Measurements from ENCODE around the gene SMAD3.
"Not testable (repeated sequence)": the region's sequence is repeated elsewhere in the genome, so short reads cannot be mapped to it uniquely, and the experiment has no call there.

The SMAD3 gene

DNA sequence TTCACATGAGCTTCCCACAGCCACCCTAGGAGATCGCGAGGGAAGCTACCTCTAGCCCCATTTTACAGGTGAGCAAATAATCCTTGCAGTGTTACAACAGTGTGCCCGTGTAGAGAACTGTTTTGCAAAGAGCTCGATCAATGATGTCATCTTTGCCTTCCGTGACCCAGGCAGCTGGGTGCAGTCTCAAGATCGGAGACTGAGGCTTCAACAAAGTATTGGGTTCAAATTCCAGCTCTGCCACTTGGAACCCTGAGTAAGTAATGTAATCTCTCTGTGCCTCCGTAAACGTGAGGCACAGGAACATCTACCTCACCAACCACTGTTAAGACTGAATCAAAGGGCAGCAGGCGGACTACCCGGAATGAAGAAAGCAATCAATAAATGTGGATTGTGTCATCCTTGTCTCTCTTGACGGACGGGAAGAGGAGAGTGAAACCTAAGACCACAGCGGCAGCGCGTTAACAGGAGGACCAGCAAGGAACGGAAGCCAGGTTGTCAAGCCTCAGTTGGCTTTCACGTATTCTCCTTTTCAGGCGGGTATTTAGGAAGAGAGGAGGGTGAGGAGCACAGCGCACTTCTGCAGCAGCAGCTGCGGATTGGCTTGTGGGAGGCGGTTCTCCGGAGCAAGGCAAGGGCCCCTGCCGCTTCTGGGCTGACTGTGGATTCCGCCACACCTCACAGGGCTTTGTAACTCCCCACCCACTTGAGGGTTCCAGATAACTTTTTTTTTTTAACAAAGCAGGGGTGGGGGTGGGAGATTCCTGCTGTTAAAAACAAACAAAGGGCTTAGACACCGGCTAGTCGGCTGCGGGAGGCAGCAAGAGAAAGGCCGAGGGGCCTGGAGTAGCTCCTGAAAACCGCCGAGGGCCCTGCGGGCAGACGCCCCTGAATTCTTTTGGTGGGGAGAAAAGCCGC, 1.5 kb upstream of the SMAD3 start:
- DNase-seq (ENCODE audit: insufficient read length, low spot score) (no peak), FAIRE-seq (no peak)
- no peak for TF ChIP-seq POLR2A (IDR thresholded peaks at IDR 0.05; ENCODE audit: low read depth, low read length)

DNA sequence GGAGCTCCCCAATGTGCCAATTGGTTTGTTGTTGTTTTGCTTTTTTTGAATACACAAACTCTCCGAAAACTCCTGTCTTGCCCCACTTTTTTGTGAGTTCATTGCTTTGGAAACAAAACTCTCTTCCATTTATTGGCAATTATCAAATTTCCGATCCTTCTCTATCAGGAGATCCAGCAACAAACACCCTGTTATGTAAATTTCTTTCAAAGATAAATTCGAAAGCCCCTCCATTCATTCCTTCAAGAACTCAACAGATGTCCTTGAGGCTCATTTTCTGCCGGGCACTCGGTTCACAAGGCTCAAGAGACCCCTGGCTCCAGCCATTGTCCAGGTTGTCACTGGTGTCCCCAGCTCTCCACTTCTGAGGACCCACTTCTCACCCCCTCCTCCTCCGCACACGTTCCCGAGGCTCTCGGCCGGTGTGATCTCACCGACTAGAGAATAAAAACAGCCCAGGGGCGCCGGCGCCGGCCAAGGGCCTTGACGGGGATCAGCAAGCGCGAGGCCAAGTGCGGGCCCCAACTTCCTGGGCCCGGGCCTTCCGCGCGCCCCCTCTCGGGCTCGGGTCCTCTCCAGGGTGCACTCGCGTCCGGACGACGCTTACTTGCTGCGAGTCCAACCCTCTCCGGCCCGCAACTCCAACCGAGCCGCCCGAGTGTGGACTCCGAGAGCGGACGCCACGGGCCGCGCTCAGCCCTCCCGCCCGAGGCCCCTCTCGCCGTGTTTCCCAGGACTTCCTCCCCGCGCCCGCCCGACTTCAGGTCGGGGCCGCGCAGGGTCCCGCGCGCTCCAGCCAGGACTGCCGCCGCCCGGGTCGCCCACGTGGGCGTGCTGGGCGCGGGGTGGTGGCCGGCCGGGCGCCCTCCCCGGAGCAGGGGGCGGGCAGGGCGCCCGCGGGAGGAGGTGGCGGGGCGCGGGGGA, 533 bp upstream of the SMAD3 start:
- DNase-seq (ENCODE audit: insufficient read length, low spot score) (no peak), FAIRE-seq (no peak)
- no peak for TF ChIP-seq POLR2A (IDR thresholded peaks at IDR 0.05; ENCODE audit: low read depth, low read length)

DNA sequence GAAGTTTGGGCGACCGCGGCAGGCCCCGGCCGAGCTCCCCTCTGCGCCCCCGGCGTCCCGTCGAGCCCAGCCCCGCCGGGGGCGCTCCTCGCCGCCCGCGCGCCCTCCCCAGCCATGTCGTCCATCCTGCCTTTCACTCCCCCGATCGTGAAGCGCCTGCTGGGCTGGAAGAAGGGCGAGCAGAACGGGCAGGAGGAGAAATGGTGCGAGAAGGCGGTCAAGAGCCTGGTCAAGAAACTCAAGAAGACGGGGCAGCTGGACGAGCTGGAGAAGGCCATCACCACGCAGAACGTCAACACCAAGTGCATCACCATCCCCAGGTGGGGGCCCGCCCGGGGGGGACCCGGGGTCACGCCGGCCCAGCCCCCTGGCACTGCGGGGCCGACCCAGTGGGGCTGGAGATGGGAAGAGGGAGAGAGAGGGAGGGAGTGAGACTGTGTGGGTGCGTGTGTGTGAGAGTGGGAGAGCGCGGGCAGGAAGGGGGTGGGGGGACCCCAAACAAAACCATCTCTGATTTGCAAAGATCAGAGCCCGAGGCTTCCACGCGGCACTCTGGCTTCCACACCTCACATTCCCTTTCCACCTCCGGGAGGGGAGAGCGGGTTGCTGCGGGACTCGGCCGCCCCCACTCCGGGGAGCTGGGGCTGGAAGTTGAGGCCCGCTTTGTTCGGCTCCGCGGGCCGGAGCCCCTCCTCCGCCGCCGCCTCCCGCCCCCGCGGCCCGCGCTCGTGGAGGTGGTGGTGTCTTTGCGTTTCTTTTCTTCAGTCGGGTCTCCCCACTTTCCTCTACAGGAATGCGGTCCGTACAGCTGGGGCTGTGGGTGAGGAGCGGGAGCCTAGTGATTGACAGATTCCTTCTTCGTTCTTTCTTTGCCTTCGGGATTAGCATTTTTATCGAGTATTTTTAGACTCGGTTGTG, 898 bp downstream of the SMAD3 start:
- TF ChIP-seq POLR2A (IDR thresholded peaks at IDR 0.05; ENCODE audit: low read depth, low read length) = no peak
- FAIRE-seq (no peak), DNase-seq (ENCODE audit: insufficient read length, low spot score) (no peak)

DNA sequence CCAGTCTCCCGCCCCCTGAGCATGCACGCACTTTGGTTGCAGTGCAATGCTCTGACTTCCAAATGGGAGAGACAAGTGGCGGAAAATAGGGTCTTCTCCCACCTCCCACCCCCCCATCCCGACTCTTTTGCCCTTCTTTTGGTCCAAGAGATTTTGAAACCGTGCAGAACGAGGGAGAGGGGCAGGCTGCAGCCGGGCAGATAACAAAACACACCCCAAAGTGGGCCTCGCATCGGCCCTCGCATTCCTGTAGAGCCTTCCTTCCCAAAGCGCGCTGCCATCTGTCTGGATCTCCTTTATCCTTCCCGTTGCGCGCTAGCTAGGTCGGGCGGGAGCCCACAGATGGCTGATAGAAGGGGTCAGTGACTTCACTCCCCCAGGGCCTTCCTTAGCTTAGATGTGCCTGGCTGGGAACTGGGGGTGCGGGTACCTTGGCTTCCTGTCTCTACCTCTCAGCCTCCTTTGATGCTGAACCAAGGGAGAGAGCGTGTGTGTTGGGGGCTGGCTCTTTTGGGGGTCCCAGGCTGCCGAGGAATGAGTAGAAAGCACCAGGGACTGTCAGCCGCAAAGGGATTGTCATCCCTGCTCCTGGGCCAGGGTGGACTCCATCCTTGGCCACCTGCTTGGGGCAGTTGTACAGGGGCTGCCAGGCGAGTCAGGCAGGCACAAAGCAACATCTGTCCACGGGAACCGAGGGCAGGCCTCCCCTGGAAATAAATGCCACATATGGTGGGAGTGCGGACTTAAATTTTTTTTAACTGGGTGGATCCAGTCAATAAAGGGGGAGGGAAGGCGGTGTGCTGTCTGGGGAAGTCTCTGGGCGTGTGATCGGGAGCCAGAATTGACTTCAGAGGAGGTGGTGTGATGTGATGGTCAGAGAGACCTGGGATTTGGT, 1.8 kb downstream of the SMAD3 start:
- FAIRE-seq = no peak
- TF ChIP-seq POLR2A (IDR thresholded peaks at IDR 0.05; ENCODE audit: low read depth, low read length) = no peak
- no peak for DNase-seq (ENCODE audit: insufficient read length, low spot score)

DNA sequence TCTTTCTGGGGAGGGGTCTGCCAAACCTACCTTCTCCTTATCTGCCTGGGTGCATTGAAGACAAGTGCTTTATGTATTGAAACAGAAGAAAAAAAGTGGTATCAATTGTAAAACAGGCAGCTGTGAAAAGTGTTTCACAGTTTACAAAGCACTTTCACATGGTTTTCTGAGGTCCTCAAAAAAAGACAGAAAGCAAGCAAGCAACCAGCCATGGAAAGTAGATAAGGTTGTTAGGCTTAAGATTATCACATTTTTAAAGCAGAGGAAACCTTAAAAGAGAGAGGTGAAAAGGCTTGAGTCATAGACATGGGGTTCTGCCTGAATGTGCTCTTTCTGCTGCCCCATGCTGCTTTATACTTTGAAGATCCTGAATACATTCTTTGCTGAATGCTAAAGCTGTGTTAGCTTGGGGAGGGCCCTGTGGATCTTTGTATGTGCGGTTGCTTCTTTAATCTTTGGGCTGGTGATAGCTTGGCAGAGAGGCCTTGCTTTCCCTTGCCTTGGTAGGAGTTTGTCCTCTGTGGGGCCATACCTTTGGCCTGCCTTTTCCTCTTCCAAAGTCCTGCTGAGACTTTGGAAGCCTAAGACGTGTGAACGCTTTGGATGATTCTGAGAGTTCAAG, 2.6 kb downstream of the SMAD3 start:
- TF ChIP-seq POLR2A (IDR thresholded peaks at IDR 0.05; ENCODE audit: low read depth, low read length) = no peak
- FAIRE-seq = no peak
- no peak for DNase-seq (ENCODE audit: insufficient read length, low spot score)

DNA sequence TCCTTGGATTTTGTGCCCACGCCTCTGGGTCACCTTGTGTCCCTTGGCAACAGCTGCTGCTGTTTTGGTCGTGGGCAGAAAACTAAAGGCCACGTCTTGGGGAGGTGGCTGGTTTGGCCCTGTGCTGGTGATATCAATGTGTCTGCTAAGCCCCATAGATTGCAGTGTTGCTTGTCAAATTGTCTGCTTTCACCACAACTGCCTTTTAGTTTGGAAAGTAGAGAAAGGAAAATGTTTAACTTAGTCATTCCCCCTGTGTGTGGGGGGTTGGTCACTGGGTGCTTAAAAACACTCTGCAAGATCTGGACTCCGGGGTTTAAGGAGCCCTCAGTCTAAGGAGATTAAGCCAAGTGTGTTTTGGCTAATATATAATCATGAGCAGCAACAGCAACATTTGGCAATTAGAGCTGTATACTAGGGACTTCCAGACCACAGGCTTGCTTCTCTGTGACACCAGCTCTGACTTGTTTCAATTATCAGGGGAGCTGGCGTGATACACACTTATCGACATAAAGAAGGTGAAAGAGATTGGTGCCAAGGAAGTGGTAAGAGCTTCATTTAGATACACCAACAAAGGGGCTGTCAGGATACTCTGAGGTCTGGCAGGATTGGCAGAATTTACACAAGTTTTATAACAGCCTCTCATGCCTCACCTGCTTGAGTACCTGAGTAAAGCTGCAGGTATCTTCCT, 3.5 kb downstream of the SMAD3 start:
- FAIRE-seq (no peak), DNase-seq (ENCODE audit: insufficient read length, low spot score) (no peak)
- no peak for TF ChIP-seq POLR2A (IDR thresholded peaks at IDR 0.05; ENCODE audit: low read depth, low read length)

DNA sequence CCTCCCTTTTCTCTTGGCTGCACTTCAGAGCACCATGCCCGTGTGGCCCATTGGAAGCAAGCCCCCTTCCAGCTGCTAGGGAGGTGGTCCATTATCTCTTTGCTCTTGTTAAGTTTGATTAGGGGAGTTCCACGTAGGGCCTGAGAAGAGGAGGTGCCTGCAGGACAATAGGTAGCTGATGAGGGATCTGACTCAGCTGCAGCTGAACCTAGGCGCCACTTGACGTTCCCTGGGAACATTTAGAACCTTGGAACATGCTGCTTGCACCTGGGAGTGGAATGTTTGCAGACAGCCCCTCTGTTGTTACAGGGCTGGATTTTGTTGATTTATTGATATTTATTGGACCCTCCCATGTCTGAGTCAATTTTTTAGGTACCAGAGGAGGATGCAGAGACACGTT, 4.7 kb downstream of the SMAD3 start:
- TF ChIP-seq POLR2A (IDR thresholded peaks at IDR 0.05; ENCODE audit: low read depth, low read length) = no peak
- no peak for FAIRE-seq

DNA sequence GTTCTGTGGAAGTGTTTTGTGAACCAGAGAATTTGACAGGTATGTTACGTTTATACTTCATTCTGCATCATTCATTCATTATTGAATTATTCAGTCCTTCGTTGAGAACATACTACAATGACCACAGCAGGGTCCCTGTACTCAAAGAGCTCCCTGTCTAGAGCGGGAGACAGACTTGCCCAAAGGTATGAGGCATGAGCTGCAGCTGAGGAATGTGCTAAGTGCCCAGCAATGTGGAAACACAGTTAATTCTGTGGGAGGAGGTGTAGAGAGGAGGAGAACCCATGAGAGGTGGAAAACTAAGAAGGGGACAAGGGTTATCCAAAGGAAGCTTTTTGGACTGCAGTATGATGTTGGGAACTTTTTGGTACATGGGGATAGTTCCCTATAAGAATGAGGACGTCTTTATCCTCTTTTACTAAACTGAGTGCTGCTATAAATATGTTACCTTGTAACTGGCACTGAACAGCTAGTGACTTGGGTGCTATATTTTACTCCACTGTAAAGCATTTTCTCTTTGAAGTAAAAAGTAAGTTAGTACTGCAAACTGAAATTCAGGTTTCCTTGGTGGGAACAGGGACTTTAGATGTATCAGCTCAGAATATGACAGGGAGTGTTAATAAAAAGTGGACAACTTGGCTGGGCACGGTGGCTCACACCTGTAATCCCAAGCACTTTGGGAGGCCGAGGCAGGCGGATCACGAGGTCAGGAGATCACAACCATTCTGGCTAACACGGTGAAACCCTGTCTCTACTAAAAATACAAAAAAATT, 5.7 kb downstream of the SMAD3 start:
- DNase-seq (ENCODE audit: insufficient read length, low spot score) (no peak), FAIRE-seq (no peak)
- TF ChIP-seq POLR2A (IDR thresholded peaks at IDR 0.05; ENCODE audit: low read depth, low read length) = no peak

More for the DNA sequence above, 4.7 kb downstream of the SMAD3 start:
- DNase-seq (ENCODE audit: insufficient read length, low spot score) = no peak

DNA sequence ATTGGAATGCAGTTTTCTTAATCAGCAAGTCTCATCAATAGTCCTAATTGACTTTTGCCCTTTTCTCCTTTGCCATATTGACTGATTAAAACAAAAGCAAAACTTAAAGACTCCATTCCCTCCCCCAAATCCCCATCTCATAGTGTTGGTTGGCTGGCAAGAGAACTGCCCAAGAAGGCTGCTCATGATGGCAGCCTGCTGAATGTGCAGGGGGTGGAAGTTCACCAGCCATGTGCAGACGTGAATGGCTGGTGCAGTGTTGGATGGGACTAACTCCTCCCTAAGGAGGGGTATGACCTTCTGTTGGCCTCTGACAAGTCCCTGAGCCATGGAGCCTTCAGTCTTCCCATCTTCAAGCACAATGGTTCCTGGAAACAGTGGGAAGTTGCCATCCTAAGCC, 7.0 kb downstream of the SMAD3 start:
- no peak for TF ChIP-seq POLR2A (IDR thresholded peaks at IDR 0.05; ENCODE audit: low read depth, low read length)
- FAIRE-seq (no peak), DNase-seq (ENCODE audit: insufficient read length, low spot score) (no peak)

DNA sequence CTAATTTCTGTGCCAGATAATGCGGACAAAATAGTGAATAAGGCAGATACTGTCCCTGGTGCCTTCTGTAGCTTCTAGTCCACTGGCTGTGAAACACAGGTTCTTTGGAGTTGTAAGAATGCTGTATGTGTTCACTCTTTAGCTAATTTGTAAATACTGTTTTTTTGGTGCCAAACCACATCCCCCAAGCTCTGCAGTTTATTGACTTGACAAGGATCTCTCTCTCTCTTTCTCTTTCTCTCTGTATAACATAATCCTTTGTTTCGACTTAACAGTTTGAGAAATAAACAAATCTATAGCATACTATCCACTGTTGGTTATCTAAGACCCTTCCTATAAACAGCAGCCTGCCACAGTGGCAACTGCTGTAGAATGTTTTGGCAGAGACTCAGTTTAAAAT, 7.6 kb downstream of the SMAD3 start:
- DNase-seq (ENCODE audit: insufficient read length, low spot score) (no peak), FAIRE-seq (no peak)
- no peak for TF ChIP-seq POLR2A (IDR thresholded peaks at IDR 0.05; ENCODE audit: low read depth, low read length)

DNA sequence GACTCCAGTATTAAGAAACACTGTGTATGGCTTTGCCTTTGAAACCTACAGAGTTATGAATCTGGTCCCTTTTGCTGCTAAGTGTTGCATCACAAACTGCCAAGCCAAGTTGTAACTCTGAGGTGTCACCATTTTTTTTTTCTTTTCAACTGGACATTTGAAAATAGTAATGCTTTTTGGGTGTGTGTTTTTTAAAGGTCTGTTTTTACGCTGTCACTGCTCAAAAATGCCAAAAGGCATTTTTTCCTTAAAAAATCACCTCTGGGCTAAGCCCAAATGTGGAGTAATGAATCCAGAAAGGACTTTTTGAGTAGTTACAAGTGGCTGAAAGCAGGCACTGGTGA, 9.5 kb downstream of the SMAD3 start:
- no peak for TF ChIP-seq POLR2A (IDR thresholded peaks at IDR 0.05; ENCODE audit: low read depth, low read length)
- DNase-seq (ENCODE audit: insufficient read length, low spot score) (no peak), FAIRE-seq (no peak)

DNA sequence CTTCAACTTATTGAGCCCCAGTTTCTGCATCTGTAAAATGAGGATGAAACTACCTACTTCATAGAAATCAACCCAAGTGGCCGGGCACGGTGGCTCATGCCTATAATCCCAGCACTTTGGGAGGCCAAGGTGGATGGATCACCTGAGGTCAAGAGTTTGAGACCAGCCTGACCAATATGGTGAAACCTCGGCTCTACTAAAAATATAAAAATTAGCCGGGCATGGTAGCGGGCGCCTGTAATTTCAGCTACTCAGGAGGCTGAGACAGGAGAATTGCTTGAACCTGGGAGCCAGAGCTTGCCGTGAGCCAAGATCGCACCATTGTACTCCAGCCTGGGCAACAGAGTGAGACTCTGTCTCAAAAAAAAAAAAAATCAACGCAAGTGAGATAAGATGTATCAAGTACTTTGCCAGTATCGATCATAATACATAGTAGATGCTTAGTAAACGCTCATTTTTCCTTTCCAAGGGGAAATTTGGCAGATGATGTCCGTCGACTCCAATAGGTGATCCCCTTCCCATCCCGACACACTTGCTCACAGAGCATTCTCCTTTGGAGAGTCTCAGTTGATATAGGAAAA, 10.2 kb downstream of the SMAD3 start:
- DNase-seq (ENCODE audit: insufficient read length, low spot score); FAIRE-seq: not testable (repeated sequence)

Measured in H54 (cell line).